ENCODE results near the gene NT5DC3. TPM values are rescaled to one million over a fixed set of nuclear protein-coding genes. Genes with fewer than 3 reads are reported as not detected.
"Not testable (repeated sequence)": the region's sequence is repeated elsewhere in the genome, so short reads cannot be mapped to it uniquely, and the experiment has no call there.

NT5DC3 gene
- total RNA-seq, 1 donor from 2014 or later = 6.6 TPM

DNA sequence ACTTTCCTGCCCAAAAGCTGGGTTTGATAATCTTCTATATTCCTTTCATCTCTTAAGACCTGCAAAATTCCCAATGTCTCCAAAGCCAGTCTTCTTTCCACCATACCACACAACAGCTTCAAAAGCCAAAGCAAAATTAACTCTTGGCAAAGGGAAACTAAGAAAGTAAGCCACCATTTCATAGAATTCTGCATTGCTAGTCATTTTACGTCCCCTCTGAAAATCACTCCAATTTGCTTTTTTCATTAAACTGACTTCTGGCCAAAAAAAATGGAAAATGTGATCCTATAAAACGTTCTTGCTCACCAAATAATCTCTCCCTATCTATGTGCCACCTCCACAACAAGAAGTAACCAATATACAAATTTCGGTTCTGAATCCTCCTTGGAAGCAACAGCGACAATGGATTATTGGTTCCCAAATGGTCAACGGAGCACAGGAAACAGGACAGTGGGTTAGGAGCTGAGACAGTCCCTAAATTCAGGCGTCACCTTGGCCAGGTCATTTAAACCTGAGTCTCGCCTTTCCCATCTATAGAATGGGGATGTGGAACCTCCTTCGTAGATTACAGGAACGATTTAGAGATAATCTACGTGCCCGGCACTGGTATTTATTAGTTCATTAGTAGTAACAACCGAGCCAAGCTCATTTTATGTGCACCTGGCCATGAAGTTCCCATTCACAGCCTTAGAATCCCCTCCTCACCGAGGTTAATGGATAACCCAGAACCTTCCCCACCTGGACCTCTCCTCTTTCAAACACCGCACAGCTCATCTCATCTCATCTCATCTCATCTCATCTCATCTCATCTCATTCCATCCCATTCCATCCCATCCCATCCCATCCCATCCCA is 1.2 kb downstream of the NT5DC3 start:
- Histone ChIP-seq H3K27me3 (ENCODE audit: control insufficient read depth, insufficient read depth, low read length) (no peaks in the 10 kb centered on the region), H3K36me3 (ENCODE audit: control insufficient read depth, insufficient read depth, low read length) (no peaks in the 10 kb centered on the region), H3K4me3 (ENCODE audit: low read depth, low read length) (peak overlapping the region; percentile 87)
- FAIRE-seq (no peak), DNase-seq (ENCODE audit: low read depth) (no peak)
- no peak for TF ChIP-seq CTCF (IDR thresholded peaks at IDR 0.05; ENCODE audit: insufficient read depth, low read length, severe bottlenecking)

GRCh38 chr12:103839103-103839502 is 1.9 kb downstream of the NT5DC3 start:
- H3K4me3 ChIP-seq (ENCODE audit: low read depth, low read length) = no peak overlapping the region
- FAIRE-seq = no peak

DNA sequence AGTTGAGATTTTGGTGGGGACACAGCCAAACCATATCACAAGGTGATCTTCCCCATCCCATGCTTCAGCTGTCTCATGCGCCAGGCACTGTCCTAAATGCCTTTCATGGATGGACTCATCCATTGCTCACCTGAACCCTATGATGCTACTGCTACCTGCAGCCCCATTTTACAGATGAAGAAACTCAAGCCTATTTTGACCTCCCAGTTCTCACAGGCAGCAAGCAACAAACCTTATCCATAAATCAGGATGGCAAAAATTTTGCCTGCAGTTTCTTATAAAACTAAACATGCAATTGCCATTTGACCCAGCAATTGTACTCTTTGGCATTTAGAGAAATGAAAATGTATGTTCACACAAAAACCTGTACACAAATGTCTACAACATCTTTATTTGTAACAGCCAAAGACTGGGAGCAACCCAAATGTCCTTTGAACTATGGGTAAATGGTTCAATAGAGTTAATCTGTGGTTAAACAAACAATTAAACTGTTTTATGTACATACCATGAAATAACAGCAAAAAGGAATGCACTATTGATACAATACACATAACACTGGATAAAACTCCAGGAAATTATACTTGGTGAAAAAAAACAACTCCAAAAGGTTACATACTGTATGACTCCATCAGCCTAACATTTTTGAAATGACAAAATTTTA is 2.6 kb downstream of the NT5DC3 start:
- H3K4me3 ChIP-seq (ENCODE audit: low read depth, low read length) = no peak overlapping the region
- H3K36me3 ChIP-seq (ENCODE audit: control insufficient read depth, insufficient read depth, low read length) = no peaks in the 10 kb centered on the region
- no peaks in the 10 kb centered on the region for H3K27me3 ChIP-seq (ENCODE audit: control insufficient read depth, insufficient read depth, low read length)
- DNase-seq (ENCODE audit: low read depth) (no peak), FAIRE-seq (no peak)
- TF ChIP-seq CTCF (IDR thresholded peaks at IDR 0.05; ENCODE audit: insufficient read depth, low read length, severe bottlenecking) = no peak

More at GRCh38 chr12:103839103-103839502, 1.9 kb downstream of the NT5DC3 start:
- DNase-seq (ENCODE audit: low read depth) = no peak
- no peaks in the 10 kb centered on the region for H3K27me3 ChIP-seq (ENCODE audit: control insufficient read depth, insufficient read depth, low read length)
- no peak for TF ChIP-seq CTCF (IDR thresholded peaks at IDR 0.05; ENCODE audit: insufficient read depth, low read length, severe bottlenecking)
- H3K36me3 ChIP-seq (ENCODE audit: control insufficient read depth, insufficient read depth, low read length) = no peaks in the 10 kb centered on the region

DNA sequence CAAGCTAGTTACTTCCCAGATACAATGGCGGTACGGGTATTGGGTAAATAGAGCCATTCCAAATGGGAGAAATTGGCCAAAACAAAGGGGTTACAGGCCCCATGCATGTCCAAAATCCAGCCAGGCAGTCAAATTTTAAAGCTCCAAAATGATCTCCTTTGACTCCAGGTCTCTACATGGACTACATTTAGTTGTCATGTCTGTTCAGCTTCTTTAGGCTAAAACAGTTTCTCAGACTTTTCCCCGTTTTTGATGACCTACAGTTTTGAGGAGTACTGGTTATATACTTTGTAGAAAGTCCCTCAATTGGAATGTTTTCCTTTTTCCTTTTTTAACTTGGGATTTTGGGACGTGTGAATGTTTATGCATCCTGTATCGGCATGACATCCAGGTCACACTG is 4.7 kb downstream of the NT5DC3 start:
- no peaks in the 10 kb centered on the region for H3K27me3 ChIP-seq (ENCODE audit: control insufficient read depth, insufficient read depth, low read length)
- no peak for DNase-seq (ENCODE audit: low read depth)
- H3K4me3 ChIP-seq (ENCODE audit: low read depth, low read length) = no peak overlapping the region
- TF ChIP-seq CTCF (IDR thresholded peaks at IDR 0.05; ENCODE audit: insufficient read depth, low read length, severe bottlenecking) = no peak
- no peaks in the 10 kb centered on the region for H3K36me3 ChIP-seq (ENCODE audit: control insufficient read depth, insufficient read depth, low read length)
- FAIRE-seq = no peak

GRCh38 chr12:103835747-103836335 is 5.2 kb downstream of the NT5DC3 start:
- not testable (repeated sequence) for DNase-seq (ENCODE audit: low read depth); H3K27me3 ChIP-seq (ENCODE audit: control insufficient read depth, insufficient read depth, low read length); H3K36me3 ChIP-seq (ENCODE audit: control insufficient read depth, insufficient read depth, low read length); H3K4me3 ChIP-seq (ENCODE audit: low read depth, low read length); FAIRE-seq

DNA sequence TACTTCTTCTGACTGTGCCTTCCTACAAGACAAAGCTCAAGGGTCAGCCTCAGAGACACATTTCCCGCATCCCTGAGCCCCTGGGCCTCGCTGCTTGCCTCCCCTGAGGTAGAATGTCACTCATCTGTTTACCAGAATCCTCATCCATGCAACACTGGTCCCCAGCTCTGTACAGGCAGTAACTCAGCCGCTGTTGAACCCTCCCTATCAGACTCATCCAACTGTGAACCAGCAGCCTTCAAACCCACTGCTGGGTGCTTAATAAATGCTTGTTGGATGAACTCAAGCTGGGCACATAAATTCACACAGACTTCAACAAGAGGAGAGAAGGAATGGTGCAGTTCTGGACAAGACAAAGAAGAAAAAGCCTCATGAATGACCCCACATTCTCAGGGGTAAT is 6.1 kb downstream of the NT5DC3 start:
- FAIRE-seq = no peak
- TF ChIP-seq CTCF (IDR thresholded peaks at IDR 0.05; ENCODE audit: insufficient read depth, low read length, severe bottlenecking) = no peak
- Histone ChIP-seq H3K4me3 (ENCODE audit: low read depth, low read length) (no peak overlapping the region), H3K27me3 (ENCODE audit: control insufficient read depth, insufficient read depth, low read length) (no peaks in the 10 kb centered on the region), H3K36me3 (ENCODE audit: control insufficient read depth, insufficient read depth, low read length) (no peaks in the 10 kb centered on the region)
- DNase-seq (ENCODE audit: low read depth) = no peak
